ENCODE measurements around the gene KCNC1.

Gene KCNC1

DNA sequence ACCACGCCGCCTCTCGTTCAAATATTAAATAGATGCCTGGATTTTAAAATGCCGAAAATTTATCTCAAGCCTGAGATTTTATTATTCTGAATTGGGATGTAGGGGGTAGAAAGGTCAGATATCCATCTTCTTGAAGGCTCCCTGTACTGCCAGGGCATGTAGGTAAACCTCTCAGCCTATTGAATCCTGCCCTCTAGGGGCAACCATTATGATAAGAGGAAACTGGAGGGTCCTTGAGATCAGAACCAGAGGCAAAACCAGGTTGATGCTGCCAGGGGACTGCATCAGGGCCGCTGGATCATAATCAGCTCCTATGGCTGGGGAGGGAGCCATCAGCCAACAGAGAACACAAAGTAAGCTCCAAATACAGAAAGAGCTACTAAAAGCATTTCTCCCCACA lies 92.4 kb downstream of the KCNC1 start:
- DNase-seq (ENCODE audit: low spot score) = no peak

GRCh38 chr11:17828311-17828751 lies 93.8 kb downstream of the KCNC1 start:
- no peak for DNase-seq (ENCODE audit: low spot score)

- DNase-seq (ENCODE audit: low spot score) = no peak
These were observed 96.6 kb downstream of the KCNC1 start for GRCh38 chr11:17831228-17831627.

DNA sequence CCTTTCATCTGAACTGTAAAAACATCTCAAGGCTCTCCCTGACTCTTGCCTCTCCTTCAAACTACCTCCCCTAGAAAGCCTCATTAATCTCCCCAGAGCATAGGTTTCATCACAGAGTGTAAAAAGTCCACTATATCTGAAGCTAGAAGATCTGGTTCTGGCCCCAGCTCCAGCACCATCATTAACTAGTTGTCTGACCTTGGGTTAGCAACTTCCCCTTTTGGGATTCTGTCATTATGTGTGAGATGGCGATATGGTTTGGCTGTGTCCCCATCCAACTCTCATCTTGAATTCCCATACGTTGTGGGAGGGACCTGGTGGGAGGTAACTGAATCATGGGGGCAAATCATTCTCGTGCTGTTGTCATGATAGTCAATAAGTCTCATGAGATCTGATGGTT lies 97.3 kb downstream of the KCNC1 start:
- no peak for DNase-seq (ENCODE audit: low spot score)
